HG03175 (cell line): Measurements from ENCODE around the gene VIT.

Experiments
- ATAC-seq: cut with Tn5 transposase; IDR thresholded peaks from one replicate; pipeline ENCODE4 v1.9.1; 2021; ENCODE audit warnings: mild to moderate bottlenecking, moderate library complexity; ENCODE audit not compliant: unreplicated experiment

VIT gene

GRCh38 chr2:36756438-36756837 lies 59.9 kb downstream of the VIT start:
- no peak for ATAC-seq

- no peak for ATAC-seq
These were observed 66.4 kb downstream of the VIT start for GRCh38 chr2:36762764-36763490.

- ATAC-seq = no peak
These were observed 72.6 kb downstream of the VIT start for GRCh38 chr2:36769106-36769505.

GRCh38 chr2:36770542-36771287 lies 74.2 kb downstream of the VIT start:
- ATAC-seq = peak; percentile 51

- ATAC-seq = no peak
These were observed 75.2 kb downstream of the VIT start for GRCh38 chr2:36771671-36772070.

- ATAC-seq = no peak
These were observed 77.4 kb downstream of the VIT start for GRCh38 chr2:36773947-36774346.

DNA sequence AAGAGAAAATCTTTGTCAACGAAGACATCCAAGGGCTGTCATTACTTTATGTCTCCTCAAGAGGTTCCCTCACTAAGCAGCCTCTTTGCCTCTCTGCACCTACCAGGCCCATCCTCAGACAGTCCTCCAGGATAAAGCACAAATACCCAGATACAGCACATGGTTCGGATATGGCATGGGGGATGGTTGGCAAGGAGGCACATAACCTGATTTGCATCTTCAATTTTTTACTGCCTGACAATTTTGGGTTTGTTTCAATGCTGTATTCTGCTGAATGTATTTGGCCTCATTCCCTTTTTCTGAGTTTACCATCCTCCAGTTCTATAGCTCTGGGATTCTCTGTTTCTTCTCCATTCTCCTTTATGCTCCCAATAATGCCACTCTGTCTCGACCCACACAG lies 78.8 kb downstream of the VIT start:
- no peak for ATAC-seq

GRCh38 chr2:36775806-36776205 lies 79.3 kb downstream of the VIT start:
- ATAC-seq = no peak

DNA sequence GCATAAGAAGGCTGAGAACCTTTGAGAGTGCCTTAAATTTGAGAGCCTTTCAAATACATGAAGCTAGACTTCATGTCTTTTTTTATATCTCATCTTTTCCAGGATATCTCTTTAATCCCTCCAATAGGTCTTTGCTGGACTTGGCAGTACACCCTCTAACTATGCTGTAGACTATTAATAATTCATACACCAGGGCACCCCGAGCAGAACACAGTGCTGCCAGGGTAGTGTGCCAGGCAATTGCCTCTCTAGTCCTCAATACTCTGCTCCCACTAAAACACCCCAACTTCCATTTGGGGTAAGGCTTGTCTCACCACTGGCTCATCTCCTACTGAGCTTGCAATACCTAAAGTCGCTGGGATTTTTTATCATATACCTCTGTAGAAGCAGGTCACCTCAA lies 80.8 kb downstream of the VIT start:
- ATAC-seq = no peak

- ATAC-seq = no peak
These were observed 81.3 kb downstream of the VIT start for GRCh38 chr2:36777788-36778187.

GRCh38 chr2:36779462-36779861 lies 83.0 kb downstream of the VIT start:
- no peak for ATAC-seq

DNA sequence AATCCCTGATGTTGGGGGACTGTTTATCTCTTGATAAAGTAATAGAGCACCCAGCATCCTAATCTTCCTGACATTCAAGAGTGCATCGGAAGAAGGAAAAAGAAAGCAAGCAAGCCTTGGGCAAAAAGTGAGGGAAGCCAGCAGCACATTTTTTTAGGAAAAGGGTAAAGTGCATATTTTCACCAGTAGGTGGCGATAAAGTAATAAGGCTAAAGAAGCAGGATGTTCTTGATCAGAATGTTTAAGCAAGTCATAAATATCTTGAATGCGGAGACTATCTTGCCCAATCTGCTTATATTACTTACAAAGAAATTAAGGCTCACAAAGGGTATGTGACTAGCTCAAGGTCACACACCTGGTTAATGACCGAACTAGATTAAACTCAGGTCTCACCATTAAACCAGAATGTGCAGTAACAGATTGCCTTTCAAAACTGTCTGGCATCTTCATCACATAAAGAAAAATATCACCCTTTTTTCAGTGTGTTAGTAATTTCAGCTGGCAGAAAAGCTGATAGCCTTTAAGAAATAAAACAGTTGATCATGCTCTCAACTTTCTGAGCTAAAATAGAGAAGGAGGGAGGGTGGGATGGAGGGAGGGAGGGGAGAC lies 83.8 kb downstream of the VIT start:
- ATAC-seq = no peak

DNA sequence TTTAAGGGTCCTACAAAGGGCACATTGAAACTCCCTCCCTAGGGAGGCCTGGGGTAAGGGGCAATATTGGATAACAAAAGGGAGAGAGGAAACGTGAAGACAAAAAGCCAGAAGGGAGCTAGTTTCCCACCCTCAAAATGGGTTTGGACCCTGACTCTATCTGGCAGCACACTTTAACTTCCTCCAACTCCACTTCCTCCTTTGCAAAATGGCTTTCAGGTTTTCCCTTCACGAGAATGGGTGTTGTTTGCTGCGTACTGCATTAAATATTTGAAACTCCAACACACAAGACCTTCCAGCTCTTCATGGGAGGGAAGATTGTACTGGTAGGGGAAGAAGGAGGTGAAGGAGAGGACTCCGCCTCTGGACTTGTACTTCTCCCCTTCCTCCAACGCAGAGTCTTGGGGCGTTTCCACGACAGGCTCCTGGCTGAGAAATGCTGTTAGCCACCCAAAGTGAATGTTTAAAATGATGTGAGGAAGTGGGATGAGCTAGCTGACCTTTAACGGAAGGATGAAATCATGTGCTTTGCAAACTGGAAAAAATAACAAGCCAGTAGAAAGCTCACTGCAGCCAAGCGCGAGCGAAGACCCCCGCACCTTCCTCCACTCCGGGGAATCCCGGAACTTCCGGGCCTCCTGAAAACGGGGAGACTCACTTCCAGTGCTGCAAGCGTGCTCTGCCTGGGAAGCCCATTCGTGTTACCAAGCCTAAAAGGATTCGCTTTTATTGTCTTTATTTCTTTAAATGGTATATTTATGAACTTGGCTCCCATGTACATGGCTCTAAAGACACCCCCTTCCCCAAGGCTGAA lies 85.6 kb downstream of the VIT start:
- no peak for ATAC-seq

GRCh38 chr2:36783246-36783645 lies 86.7 kb downstream of the VIT start:
- no peak for ATAC-seq

DNA sequence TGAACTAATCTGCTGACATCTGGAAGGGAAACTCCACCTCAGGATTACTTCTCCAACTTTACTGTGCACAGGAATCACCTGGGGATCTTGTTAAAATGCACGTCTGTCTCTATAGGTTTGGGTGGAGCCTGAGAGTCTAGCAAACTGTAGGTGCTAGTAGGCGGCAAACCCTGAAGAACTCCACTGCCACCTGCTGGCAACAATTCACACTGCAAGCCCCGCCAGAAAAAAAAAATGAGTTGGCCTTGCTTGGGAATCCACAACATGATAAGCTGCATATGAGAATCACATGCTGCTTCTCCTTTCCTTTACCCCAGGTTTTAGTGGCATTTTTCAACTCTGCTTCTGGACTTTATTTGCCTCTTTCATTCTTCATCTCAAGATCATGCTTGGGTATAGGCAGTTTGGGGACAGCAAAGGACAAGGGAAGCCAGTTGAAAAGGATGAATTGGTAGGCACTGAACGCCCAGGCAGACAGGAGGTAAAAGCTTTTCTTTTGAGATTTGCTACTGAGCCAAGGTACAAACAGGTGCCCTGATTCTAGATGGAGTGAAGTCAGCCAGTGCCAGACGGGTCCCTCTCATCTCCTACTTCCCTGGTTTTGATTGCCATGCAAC lies 88.8 kb downstream of the VIT start:
- ATAC-seq = peak; percentile 67

DNA sequence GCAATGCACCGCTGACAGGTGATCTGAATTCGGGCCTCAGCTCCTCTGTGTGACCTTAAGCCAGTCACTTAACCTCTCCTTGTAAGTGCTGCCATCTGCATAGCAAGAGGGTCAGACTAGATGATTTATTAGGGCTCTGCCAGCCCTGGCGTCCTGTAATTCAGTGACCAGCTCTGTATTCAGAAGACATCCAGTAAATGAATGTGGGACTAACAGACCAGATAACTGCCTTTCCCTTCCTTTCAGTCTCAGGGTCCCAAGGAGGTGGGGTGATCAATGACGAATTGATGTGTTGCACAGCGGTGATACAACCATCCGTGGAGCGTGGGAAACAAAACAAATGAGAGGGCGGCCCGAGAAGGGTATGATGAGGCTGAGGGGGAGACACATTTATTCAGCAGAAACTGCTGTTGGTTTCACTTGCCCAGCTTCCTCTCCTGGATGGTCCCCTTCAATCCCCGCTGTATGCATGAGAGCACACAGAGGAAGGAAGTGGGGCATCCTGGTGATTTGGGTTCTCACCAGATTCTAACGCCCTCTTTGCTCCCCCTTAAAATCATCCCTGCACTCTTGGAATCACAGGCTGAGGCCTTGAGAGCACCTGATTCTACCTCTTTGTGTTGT lies 92.8 kb downstream of the VIT start:
- no peak for ATAC-seq

DNA sequence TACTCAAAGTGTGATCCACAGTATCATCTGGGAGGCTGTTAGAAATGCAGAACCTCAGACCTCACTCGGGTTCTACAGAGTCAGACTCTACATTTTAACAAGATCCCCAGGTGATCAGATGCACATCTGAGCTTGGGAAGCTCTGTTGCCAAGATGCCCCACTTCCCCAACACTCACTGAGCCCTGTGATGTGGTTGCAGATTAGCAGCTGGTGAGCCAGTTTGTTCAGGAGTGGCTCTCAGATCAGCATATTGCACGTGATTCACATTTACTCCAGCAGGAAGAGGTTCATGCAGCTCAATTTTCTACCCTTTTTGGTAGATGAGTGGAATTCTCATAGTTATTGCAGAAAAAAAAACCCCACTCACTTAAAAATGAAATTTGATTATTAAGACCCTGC lies 96.4 kb downstream of the VIT start:
- no peak for ATAC-seq

DNA sequence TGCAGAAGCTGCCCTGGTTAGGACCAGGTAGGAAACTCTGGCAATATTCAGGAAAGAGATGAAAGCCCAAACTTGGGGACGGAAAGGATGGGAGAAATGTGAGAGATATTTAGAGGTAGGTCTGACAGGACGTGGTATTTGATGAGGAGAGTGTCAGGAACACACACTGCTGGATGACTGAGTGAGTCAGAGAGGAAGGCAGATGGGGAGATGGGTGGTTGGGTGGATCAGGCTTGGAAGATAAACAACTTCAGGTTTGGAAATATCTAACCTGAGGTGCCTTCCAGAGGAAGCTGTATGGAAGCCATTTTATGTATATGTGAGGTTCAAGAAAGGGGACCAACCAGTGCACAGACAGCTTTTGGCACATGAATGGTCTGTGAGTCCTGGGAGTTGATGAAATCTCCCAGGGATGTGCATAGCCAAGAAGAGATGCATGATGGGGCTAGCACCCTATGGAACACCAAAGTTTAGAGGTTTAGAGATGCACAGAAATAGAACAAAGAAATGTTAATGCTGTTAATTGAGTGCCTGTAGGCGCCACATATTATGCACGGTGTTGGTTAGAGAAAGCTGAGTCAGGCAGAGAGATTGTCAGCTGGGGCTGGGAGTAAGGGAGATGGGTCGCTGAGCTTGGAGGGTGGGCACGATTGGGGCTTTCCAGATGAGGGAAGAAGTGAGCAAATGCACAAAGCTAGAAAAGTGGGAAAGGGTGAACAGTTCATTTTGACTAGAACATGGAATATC lies 101.0 kb downstream of the VIT start:
- ATAC-seq = no peak

GRCh38 chr2:36798724-36799123 lies 102.2 kb downstream of the VIT start:
- no peak for ATAC-seq

GRCh38 chr2:36800381-36800780 lies 103.9 kb downstream of the VIT start:
- no peak for ATAC-seq
